ENCODE results near the gene RPLP2. TPM values are rescaled to one million over a fixed set of nuclear protein-coding genes. Genes with fewer than 3 reads are reported as not detected.
A peak's percentile ranks its signal among the peaks of the same experiment; 100 is the strongest.

RPLP2 gene
- total RNA-seq, 1 donor from 2014 or later = 418 TPM

- H3F3A ChIP-seq (ENCODE audit: low read depth) = peaks cover 38% of the 10 kb centered on the region
- peak overlapping the region; percentile 99 for H3K4me2 ChIP-seq
- H3K36me3 Mint-ChIP-seq = no peaks in the 10 kb centered on the region
- H3K4me3 Mint-ChIP-seq = peak overlapping the region; percentile 82
- peaks cover 29% of the 10 kb centered on the region for H3K27me3 ChIP-seq
- H3K36me3 ChIP-seq = no peaks in the 10 kb centered on the region
- no peaks in the 10 kb centered on the region for H3K9me3 ChIP-seq (ENCODE audit: low read depth)
- H2AFZ ChIP-seq (replicated peaks) = peak overlapping the region; percentile 90
- DNase-seq (ENCODE audit: low spot score) = peak; percentile 91
- TF ChIP-seq EZH2 (IDR thresholded peaks at IDR 0.05) (no peak), EZH2phosphoT487 (IDR thresholded peaks at IDR 0.05) (no peak)
- TF ChIP-seq, protein P1, sequence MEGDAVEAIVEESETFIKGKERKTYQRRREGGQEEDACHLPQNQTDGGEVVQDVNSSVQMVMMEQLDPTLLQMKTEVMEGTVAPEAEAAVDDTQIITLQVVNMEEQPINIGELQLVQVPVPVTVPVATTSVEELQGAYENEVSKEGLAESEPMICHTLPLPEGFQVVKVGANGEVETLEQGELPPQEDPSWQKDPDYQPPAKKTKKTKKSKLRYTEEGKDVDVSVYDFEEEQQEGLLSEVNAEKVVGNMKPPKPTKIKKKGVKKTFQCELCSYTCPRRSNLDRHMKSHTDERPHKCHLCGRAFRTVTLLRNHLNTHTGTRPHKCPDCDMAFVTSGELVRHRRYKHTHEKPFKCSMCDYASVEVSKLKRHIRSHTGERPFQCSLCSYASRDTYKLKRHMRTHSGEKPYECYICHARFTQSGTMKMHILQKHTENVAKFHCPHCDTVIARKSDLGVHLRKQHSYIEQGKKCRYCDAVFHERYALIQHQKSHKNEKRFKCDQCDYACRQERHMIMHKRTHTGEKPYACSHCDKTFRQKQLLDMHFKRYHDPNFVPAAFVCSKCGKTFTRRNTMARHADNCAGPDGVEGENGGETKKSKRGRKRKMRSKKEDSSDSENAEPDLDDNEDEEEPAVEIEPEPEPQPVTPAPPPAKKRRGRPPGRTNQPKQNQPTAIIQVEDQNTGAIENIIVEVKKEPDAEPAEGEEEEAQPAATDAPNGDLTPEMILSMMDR (IDR thresholded peaks at IDR 0.05) = no peak
- no peaks in the 10 kb centered on the region for H3K9me3 Mint-ChIP-seq
- H3K79me2 ChIP-seq (ENCODE audit: low read depth) = peaks cover 9% of the 10 kb centered on the region
- peaks cover 57% of the 10 kb centered on the region for H4K20me1 ChIP-seq (ENCODE audit: low read depth)
- H3K4me1 ChIP-seq = peaks cover 53% of the 10 kb centered on the region
- H3K4me1 Mint-ChIP-seq = peaks cover 27% of the 10 kb centered on the region
- peaks cover 10% of the 10 kb centered on the region for H3K27me3 Mint-ChIP-seq (ENCODE audit: insufficient read depth, low read depth)
- H3K4me3 ChIP-seq = peak overlapping the region; percentile 95
- H3K27ac ChIP-seq = no peak overlapping the region
- H3K9ac ChIP-seq = no peak overlapping the region
- no peak overlapping the region for H3K27ac Mint-ChIP-seq
Measured at GRCh38 chr11:849104-849824, 39.5 kb downstream of the RPLP2 start.

DNA sequence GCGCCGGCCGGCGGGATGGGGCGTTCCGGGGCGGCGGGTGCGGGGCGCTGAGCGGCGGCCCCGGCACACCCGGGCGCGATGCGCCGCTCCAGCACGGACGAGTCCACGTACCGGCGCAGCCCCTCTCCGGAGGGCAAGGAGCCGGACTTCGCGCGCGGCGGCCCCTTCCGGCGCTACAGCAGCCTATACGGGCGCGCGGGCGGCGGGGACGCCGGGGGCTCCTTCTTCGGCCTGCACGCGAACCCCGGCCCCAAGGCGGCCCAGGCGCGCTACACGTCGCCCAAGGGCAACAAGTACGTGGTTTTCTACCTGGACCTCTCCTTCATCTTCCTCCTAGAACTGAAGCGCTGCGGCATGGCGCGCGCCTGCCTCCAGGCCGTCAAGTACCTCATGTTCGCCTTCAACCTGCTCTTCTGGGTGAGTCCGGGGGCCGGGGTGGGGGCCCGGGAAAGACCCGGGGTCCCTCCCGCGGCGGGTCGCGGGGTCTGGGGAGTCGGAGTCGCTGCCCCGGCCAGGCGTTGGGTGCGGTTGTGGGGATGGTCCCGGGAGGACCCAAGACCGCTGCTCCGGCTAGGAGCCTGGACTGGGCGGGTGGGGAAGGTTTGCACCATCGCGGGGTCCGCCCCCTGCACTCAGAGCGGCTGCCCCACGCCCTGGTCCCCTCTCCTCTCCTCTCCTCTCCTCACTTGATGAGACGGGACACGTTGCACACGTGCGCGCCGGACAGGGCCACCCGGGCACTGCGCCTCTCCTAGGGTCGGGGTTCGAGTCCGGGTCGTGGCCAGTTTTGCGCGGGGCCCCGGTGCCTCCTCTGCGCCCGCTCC is 40.4 kb downstream of the RPLP2 start:
- TF ChIP-seq, protein P1 (IDR thresholded peaks at IDR 0.05) = no peak
- peak; percentile 32 for TF ChIP-seq EZH2 (IDR thresholded peaks at IDR 0.05)
- TF ChIP-seq EZH2phosphoT487 (IDR thresholded peaks at IDR 0.05) = no peak
- H3K4me1 Mint-ChIP-seq = peaks cover 24% of the 10 kb centered on the region
- Histone ChIP-seq H2AFZ (replicated peaks) (peak overlapping the region; percentile 52), H3K9me3 (ENCODE audit: low read depth) (no peaks in the 10 kb centered on the region), H3K36me3 (no peaks in the 10 kb centered on the region), H3K79me2 (ENCODE audit: low read depth) (peaks cover 9% of the 10 kb centered on the region), H3F3A (ENCODE audit: low read depth) (peaks cover 39% of the 10 kb centered on the region), H3K4me3 (peak overlapping the region; percentile 95), H3K27me3 (peaks cover 29% of the 10 kb centered on the region), H3K4me1 (peaks cover 56% of the 10 kb centered on the region), H3K27ac (no peak overlapping the region), H3K4me2 (peak overlapping the region; percentile 99), H3K9ac (no peak overlapping the region), H4K20me1 (ENCODE audit: low read depth) (peaks cover 61% of the 10 kb centered on the region)
- peaks cover 6% of the 10 kb centered on the region for H3K27me3 Mint-ChIP-seq (ENCODE audit: insufficient read depth, low read depth)
- peak overlapping the region; percentile 84 for H3K4me3 Mint-ChIP-seq
- no peak overlapping the region for H3K27ac Mint-ChIP-seq
- no peaks in the 10 kb centered on the region for H3K36me3 Mint-ChIP-seq
- H3K9me3 Mint-ChIP-seq = no peaks in the 10 kb centered on the region
- peak; percentile 78 for DNase-seq (ENCODE audit: low spot score)

- peaks cover 20% of the 10 kb centered on the region for H3K4me1 Mint-ChIP-seq
- peak; percentile 77 for DNase-seq (ENCODE audit: low spot score)
- no peaks in the 10 kb centered on the region for H3K9me3 Mint-ChIP-seq
- no peak overlapping the region for H3K27ac ChIP-seq
- no peak overlapping the region for H2AFZ ChIP-seq (replicated peaks)
- peaks cover 36% of the 10 kb centered on the region for H3F3A ChIP-seq (ENCODE audit: low read depth)
- H3K4me3 Mint-ChIP-seq = peak overlapping the region; percentile 84
- H3K9me3 ChIP-seq (ENCODE audit: low read depth) = no peaks in the 10 kb centered on the region
- H3K27ac Mint-ChIP-seq = no peak overlapping the region
- H3K4me3 ChIP-seq = peak overlapping the region; percentile 95
- H4K20me1 ChIP-seq (ENCODE audit: low read depth) = peaks cover 67% of the 10 kb centered on the region
- peaks cover 6% of the 10 kb centered on the region for H3K27me3 Mint-ChIP-seq (ENCODE audit: insufficient read depth, low read depth)
- H3K4me2 ChIP-seq = peak overlapping the region; percentile 99
- H3K36me3 Mint-ChIP-seq = no peaks in the 10 kb centered on the region
- peaks cover 9% of the 10 kb centered on the region for H3K79me2 ChIP-seq (ENCODE audit: low read depth)
- peaks cover 51% of the 10 kb centered on the region for H3K4me1 ChIP-seq
- no peak for TF ChIP-seq EZH2phosphoT487 (IDR thresholded peaks at IDR 0.05)
- TF ChIP-seq, protein P1 (IDR thresholded peaks at IDR 0.05) = peak; percentile 49
- peaks cover 29% of the 10 kb centered on the region for H3K27me3 ChIP-seq
- H3K9ac ChIP-seq = no peak overlapping the region
- H3K36me3 ChIP-seq = no peaks in the 10 kb centered on the region
Measured at GRCh38 chr11:850775-851763, 41.3 kb downstream of the RPLP2 start.

Data from neural progenitor cell (in vitro differentiated cells).